Testis (tissue), 3 donors: ENCODE results near the gene TMEM272. TPM values are rescaled to one million over a fixed set of nuclear protein-coding genes. Genes with fewer than 3 reads are reported as not detected.

Source experiments
- DNase-seq: peaks from one replicate; pipeline ENCODE4 v3.0.0-alpha.2; 2019
- H3K27ac ChIP-seq, 2 donors: fragments of 200-600 bp; sonication (generic); one replicate each; pipeline ENCODE4 v1.5.1; 2019
- H3K27me3 ChIP-seq: fragments of 200-600 bp; sonication (generic); one replicate; pipeline ENCODE4 v1.5.1; 2019
- H3K36me3 ChIP-seq: fragments of 200-600 bp; sonication (generic); one replicate; pipeline ENCODE4 v1.5.1; 2017; ENCODE audit warnings: low read depth; ENCODE audit errors: missing control alignments
- H3K4me1 ChIP-seq: fragments of 200-600 bp; sonication (generic); one replicate; pipeline ENCODE4 v1.5.1; 2019
- H3K4me3 ChIP-seq, 2 donors: fragments of 200-600 bp; sonication (generic); one replicate each; pipeline ENCODE4 v1.5.1; 2017 to 2019
- H3K9me3 ChIP-seq: fragments of 200-600 bp; sonication (generic); one replicate; pipeline ENCODE4 v1.5.1; 2017
- CTCF ChIP-seq, 3 experiments: fragments of 450-650 bp in 2 of 3; fragments of 200-600 bp in 1 of 3; sonication (generic) in 1 of 3; IDR thresholded peaks; one replicate each; pipeline ENCODE4 v1.5.1; 2016 to 2019; ENCODE audit warnings: antibody characterized with exemption in 3 of 3, mild to moderate bottlenecking in 2 of 3, moderate library complexity in 1 of 3
- POLR2A ChIP-seq: fragments of 450-650 bp; IDR thresholded peaks from one replicate; pipeline ENCODE4 v1.6.1; 2017; ENCODE audit warnings: antibody characterized with exemption, mild to moderate bottlenecking, moderate library complexity
- WGBS, 2 donors: methylation state at CpG; one replicate each; pipeline ENCODE4 v1.1.5; 2018; 5-methylcytosine and 5-hydroxymethylcytosine counted together
- intact Hi-C: fragments of 100-400 bp; cut with DNase I; formaldehyde crosslinking; loops from one replicate; pipeline ENCODE4 v1.15.1; 2023; ENCODE audit warnings: low total_unique reads
- polyA plus RNA-seq: library from polyadenylated mRNA; stranded (reverse); fragments of 350-450 nt; fragmentation: Illumina TruSeq; extraction: RNeasy Lipid Tissue Mini Kit (QIAGEN cat#74804); gene quantifications from one replicate; pipeline ENCODE4 v1.2.3, GENCODE V29; 2014; ENCODE audit warnings: low read depth, low replicate concordance; ENCODE audit not compliant: insufficient read depth
- total RNA-seq, 2 donors: library from RNA; depleted of rRNA; stranded (reverse); fragments of >200 nt; gene quantifications; one replicate each; pipeline ENCODE4 v1.2.3, GENCODE V29; 2016

Gene TMEM272
- total and polyA plus RNA-seq, 3 donors from 2014 or later: 0.50 to 1.9 (median 1.7) TPM

GRCh38 chr13:51782026-51782710 lies 62.8 kb downstream of the TMEM272 start:
- 71 to 73% methylated on average over 15 of the region's 15 CpGs for WGBS, 2 donors
- DNase-seq: no peak
- H3K4me3 ChIP-seq: no peak overlapping the region
- no peak for TF ChIP-seq CTCF (IDR thresholded peaks at IDR 0.05)
- TF ChIP-seq POLR2A: no peak
- H3K4me1 ChIP-seq: peaks cover 14% of the 10 kb centered on the region
- H3K27ac ChIP-seq: no peak overlapping the region
- H3K9me3 ChIP-seq: no peaks in the 10 kb centered on the region
- no peaks in the 10 kb centered on the region for H3K36me3 ChIP-seq
- no peaks in the 10 kb centered on the region for H3K27me3 ChIP-seq
- intact Hi-C loops: no loop called here

GRCh38 chr13:51781246-51782022 lies 63.5 kb downstream of the TMEM272 start:
- H3K4me1 ChIP-seq: peaks cover 6% of the 10 kb centered on the region
- 82 to 85% methylated on average over 15 of the region's 15 CpGs for WGBS, 2 donors
- intact Hi-C loops: no loop called here
- no peak overlapping the region for H3K27ac ChIP-seq
- H3K9me3 ChIP-seq: no peaks in the 10 kb centered on the region
- peak; percentile 57 for DNase-seq
- H3K4me3 ChIP-seq: no peak overlapping the region
- no peaks in the 10 kb centered on the region for H3K36me3 ChIP-seq
- H3K27me3 ChIP-seq: no peaks in the 10 kb centered on the region
- TF ChIP-seq CTCF (IDR thresholded peaks at IDR 0.05) (peak in 1 of 3 experiments; percentile 32), POLR2A (no peak)

GRCh38 chr13:51780099-51780498 lies 64.9 kb downstream of the TMEM272 start:
- H3K27ac ChIP-seq: no peak overlapping the region
- intact Hi-C loops: no loop called here
- no peaks in the 10 kb centered on the region for H3K27me3 ChIP-seq
- TF ChIP-seq POLR2A (no peak), CTCF (IDR thresholded peaks at IDR 0.05) (no peak)
- no peak overlapping the region for H3K4me3 ChIP-seq
- no peaks in the 10 kb centered on the region for H3K36me3 ChIP-seq
- no peaks in the 10 kb centered on the region for H3K4me1 ChIP-seq
- 66 to 81% methylated on average over 3 of the region's 3 CpGs for WGBS, 2 donors
- H3K9me3 ChIP-seq: no peaks in the 10 kb centered on the region
- no peak for DNase-seq

- H3K4me3 ChIP-seq: no peak overlapping the region
- no peaks in the 10 kb centered on the region for H3K27me3 ChIP-seq
- intact Hi-C loops: no loop called here
- DNase-seq: no peak
- H3K9me3 ChIP-seq: no peaks in the 10 kb centered on the region
- H3K36me3 ChIP-seq: no peaks in the 10 kb centered on the region
- TF ChIP-seq CTCF (IDR thresholded peaks at IDR 0.05): no peak
- no peak for TF ChIP-seq POLR2A
- 80 to 84% methylated on average over 11 of the region's 11 CpGs for WGBS, 2 donors
- H3K4me1 ChIP-seq: no peaks in the 10 kb centered on the region
- H3K27ac ChIP-seq: no peak overlapping the region
These were observed 66.6 kb downstream of the TMEM272 start for GRCh38 chr13:51778392-51778791.
